ENCODE measurements around the gene AP4M1. TPM values are rescaled to one million over a fixed set of nuclear protein-coding genes. Genes with fewer than 3 reads are reported as not detected.
A peak's percentile ranks its signal among the peaks of the same experiment; 100 is the strongest.

Gene AP4M1
- total and polyA plus RNA-seq, 9 of the 15 experiments (the other 6 are each of a cell fraction or from before 2014, with no cell fraction given), result 1.3 to 30.9 (median 14.1) TPM

DNA sequence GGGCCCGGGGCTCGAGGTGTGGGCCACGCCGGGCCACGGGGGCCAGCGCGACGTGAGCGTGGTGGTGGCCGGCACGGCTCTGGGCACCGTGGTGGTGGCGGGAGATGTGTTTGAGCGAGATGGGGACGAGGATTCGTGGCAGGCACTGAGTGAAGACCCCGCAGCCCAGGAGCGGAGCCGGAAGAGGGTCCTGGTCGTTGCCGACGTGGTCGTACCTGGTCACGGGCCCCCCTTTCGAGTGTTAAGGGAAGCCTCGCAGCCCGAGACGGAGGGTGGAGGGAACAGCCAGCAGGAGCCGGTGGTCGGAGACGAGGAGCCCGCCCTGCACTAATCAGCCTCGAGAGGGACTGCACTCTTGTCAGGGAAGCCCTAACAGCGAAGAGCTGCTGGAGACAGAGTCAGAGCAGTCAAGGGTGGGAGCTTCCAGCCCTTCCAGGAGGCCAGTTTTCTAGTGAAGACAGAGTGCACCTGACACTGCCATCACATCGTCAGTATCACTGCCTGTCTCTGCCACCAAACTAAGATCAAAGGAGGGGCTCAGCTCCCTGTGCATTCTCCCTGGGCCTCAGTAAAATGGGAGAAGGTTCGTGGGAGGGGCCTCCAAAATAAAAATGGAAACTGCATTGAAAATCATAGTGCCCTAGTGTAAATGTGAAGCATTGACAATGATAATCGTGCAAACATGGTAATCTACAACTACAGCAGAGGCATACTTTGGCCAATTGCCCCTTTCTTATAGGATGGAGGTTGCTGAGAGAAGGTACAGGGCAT lies 26.6 kb downstream of the AP4M1 start (continued):
- TF ChIP-seq, protein P1, sequence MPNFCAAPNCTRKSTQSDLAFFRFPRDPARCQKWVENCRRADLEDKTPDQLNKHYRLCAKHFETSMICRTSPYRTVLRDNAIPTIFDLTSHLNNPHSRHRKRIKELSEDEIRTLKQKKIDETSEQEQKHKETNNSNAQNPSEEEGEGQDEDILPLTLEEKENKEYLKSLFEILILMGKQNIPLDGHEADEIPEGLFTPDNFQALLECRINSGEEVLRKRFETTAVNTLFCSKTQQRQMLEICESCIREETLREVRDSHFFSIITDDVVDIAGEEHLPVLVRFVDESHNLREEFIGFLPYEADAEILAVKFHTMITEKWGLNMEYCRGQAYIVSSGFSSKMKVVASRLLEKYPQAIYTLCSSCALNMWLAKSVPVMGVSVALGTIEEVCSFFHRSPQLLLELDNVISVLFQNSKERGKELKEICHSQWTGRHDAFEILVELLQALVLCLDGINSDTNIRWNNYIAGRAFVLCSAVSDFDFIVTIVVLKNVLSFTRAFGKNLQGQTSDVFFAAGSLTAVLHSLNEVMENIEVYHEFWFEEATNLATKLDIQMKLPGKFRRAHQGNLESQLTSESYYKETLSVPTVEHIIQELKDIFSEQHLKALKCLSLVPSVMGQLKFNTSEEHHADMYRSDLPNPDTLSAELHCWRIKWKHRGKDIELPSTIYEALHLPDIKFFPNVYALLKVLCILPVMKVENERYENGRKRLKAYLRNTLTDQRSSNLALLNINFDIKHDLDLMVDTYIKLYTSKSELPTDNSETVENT (CRISPR knock-in tag; IDR thresholded peaks at IDR 0.05), result 0 out of 2 replicates have a peak, but pooled peaks have one; percentile 6
- TF ChIP-seq ZNF436 (CRISPR knock-in tag; IDR thresholded peaks at IDR 0.05), result no peak
- TF ChIP-seq KAT8 (IDR thresholded peaks at IDR 0.05; ENCODE audit: low read depth), result no peak
- no peak for TF ChIP-seq BRCA1 (IDR thresholded peaks at IDR 0.05)
- TF ChIP-seq BRCA1 (CRISPR knock-in tag; IDR thresholded peaks at IDR 0.05), result 0 out of 2 replicates have a peak, but pooled peaks have one; percentile 32
- no peak for TF ChIP-seq ZNF140 (CRISPR knock-in tag; IDR thresholded peaks at IDR 0.05)
- no peak for TF ChIP-seq ESRRB (CRISPR knock-in tag; IDR thresholded peaks at IDR 0.05; ENCODE audit: borderline replicate concordance)
- no peak for TF ChIP-seq YBX1 (IDR thresholded peaks at IDR 0.05)
- peak; percentile 12 for TF ChIP-seq HMGN3 (IDR thresholded peaks at IDR 0.05; ENCODE audit: borderline replicate concordance, extremely low read depth, insufficient read length, low read depth, low read length)
- TF ChIP-seq ZNF165 (CRISPR knock-in tag; IDR thresholded peaks at IDR 0.05; ENCODE audit: borderline replicate concordance), result no peak
- TF ChIP-seq, protein P2, sequence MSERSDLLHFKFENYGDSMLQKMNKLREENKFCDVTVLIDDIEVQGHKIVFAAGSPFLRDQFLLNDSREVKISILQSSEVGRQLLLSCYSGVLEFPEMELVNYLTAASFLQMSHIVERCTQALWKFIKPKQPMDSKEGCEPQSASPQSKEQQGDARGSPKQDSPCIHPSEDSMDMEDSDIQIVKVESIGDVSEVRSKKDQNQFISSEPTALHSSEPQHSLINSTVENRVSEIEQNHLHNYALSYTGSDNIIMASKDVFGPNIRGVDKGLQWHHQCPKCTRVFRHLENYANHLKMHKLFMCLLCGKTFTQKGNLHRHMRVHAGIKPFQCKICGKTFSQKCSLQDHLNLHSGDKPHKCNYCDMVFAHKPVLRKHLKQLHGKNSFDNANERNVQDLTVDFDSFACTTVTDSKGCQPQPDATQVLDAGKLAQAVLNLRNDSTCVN (CRISPR knock-in tag; IDR thresholded peaks at IDR 0.05), result no peak
- TF ChIP-seq CBFB (CRISPR knock-in tag; IDR thresholded peaks at IDR 0.05), result 0 out of 2 replicates have a peak, but pooled peaks have one; percentile 43
- TF ChIP-seq ZBTB1 (CRISPR knock-in tag; IDR thresholded peaks at IDR 0.05; ENCODE audit: borderline replicate concordance, low read depth), result 0 out of 2 replicates have a peak, but pooled peaks have one; percentile 46
- TF ChIP-seq SMAD4 (CRISPR knock-in tag; conservative IDR thresholded peaks at IDR 0.05), result no peak
- no peak for TF ChIP-seq ZSCAN32 (CRISPR knock-in tag; IDR thresholded peaks at IDR 0.05)
- TF ChIP-seq, protein P3, sequence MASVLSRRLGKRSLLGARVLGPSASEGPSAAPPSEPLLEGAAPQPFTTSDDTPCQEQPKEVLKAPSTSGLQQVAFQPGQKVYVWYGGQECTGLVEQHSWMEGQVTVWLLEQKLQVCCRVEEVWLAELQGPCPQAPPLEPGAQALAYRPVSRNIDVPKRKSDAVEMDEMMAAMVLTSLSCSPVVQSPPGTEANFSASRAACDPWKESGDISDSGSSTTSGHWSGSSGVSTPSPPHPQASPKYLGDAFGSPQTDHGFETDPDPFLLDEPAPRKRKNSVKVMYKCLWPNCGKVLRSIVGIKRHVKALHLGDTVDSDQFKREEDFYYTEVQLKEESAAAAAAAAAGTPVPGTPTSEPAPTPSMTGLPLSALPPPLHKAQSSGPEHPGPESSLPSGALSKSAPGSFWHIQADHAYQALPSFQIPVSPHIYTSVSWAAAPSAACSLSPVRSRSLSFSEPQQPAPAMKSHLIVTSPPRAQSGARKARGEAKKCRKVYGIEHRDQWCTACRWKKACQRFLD (CRISPR knock-in tag; IDR thresholded peaks at IDR 0.05), result peak; percentile 64; the same call in 1 of the 2 replicates
- TF ChIP-seq, protein P4, sequence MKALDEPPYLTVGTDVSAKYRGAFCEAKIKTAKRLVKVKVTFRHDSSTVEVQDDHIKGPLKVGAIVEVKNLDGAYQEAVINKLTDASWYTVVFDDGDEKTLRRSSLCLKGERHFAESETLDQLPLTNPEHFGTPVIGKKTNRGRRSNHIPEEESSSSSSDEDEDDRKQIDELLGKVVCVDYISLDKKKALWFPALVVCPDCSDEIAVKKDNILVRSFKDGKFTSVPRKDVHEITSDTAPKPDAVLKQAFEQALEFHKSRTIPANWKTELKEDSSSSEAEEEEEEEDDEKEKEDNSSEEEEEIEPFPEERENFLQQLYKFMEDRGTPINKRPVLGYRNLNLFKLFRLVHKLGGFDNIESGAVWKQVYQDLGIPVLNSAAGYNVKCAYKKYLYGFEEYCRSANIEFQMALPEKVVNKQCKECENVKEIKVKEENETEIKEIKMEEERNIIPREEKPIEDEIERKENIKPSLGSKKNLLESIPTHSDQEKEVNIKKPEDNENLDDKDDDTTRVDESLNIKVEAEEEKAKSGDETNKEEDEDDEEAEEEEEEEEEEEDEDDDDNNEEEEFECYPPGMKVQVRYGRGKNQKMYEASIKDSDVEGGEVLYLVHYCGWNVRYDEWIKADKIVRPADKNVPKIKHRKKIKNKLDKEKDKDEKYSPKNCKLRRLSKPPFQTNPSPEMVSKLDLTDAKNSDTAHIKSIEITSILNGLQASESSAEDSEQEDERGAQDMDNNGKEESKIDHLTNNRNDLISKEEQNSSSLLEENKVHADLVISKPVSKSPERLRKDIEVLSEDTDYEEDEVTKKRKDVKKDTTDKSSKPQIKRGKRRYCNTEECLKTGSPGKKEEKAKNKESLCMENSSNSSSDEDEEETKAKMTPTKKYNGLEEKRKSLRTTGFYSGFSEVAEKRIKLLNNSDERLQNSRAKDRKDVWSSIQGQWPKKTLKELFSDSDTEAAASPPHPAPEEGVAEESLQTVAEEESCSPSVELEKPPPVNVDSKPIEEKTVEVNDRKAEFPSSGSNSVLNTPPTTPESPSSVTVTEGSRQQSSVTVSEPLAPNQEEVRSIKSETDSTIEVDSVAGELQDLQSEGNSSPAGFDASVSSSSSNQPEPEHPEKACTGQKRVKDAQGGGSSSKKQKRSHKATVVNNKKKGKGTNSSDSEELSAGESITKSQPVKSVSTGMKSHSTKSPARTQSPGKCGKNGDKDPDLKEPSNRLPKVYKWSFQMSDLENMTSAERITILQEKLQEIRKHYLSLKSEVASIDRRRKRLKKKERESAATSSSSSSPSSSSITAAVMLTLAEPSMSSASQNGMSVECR (CRISPR knock-in tag; IDR thresholded peaks at IDR 0.05), result no peak
- no peak for TF ChIP-seq ZNF311 (CRISPR knock-in tag; IDR thresholded peaks at IDR 0.05)
- no peak for TF ChIP-seq PTTG1 (tag; IDR thresholded peaks at IDR 0.05; ENCODE audit: low read depth)

Data from K562 (cell line).